Thymus (tissue), 11 donors: ENCODE results near the gene ERI2. TPM values are rescaled to one million over a fixed set of nuclear protein-coding genes. Genes with fewer than 3 reads are reported as not detected.

Experiments
- DNase-seq, 9 donors: peaks; one replicate each; pipeline ENCODE4 v3.0.0-alpha.2; 2013; ENCODE audit warnings: low spot score in 9 of 9, low read depth in 6 of 9, missing footprints in 1 of 9
- H3K27ac ChIP-seq, 2 donors: one replicate each; pipeline ENCODE4 v1.5.1; 2013; ENCODE audit warnings: control low read depth in 1 of 2, low read depth in 1 of 2, low read length in 1 of 2, mild to moderate bottlenecking in 1 of 2, moderate library complexity in 1 of 2
- H3K27me3 ChIP-seq, 2 donors: one replicate each; pipeline ENCODE4 v1.5.1; 2013; ENCODE audit warnings: low read length in 1 of 2; ENCODE audit not compliant: control insufficient read depth in 2 of 2, insufficient read depth in 1 of 2
- H3K36me3 ChIP-seq, 2 donors: one replicate each; pipeline ENCODE4 v1.5.1; 2013; ENCODE audit warnings: low read length in 1 of 2, mild to moderate bottlenecking in 1 of 2, moderate library complexity in 1 of 2; ENCODE audit not compliant: control insufficient read depth in 2 of 2, insufficient read depth in 2 of 2
- H3K4me1 ChIP-seq, 2 donors: one replicate each; pipeline ENCODE4 v1.5.1; 2013; ENCODE audit warnings: low read length in 2 of 2; ENCODE audit not compliant: control insufficient read depth in 2 of 2, insufficient read depth in 2 of 2
- H3K4me3 ChIP-seq, 2 donors: one replicate each; pipeline ENCODE4 v1.5.1; 2013; ENCODE audit warnings: low read length in 2 of 2, control low read depth in 1 of 2, mild to moderate bottlenecking in 1 of 2
- H3K9me3 ChIP-seq, 2 donors: one replicate each; pipeline ENCODE4 v1.5.1; 2013; ENCODE audit warnings: low read length in 1 of 2, mild to moderate bottlenecking in 1 of 2; ENCODE audit not compliant: control insufficient read depth in 2 of 2, insufficient read depth in 1 of 2
- WGBS: extraction: QIAGEN DNeasy Blood & Tissue Kit; methylation state at CpG from one replicate; pipeline ENCODE4 v1.1.7; 2013; 5-methylcytosine and 5-hydroxymethylcytosine counted together
- polyA plus RNA-seq: library from polyadenylated mRNA; stranded (reverse); fragments of 200-250 nt; gene quantifications from one replicate; pipeline ENCODE4 v1.2.3, GENCODE V29; 2013
- total RNA-seq: library from RNA; stranded (reverse); fragments of 120-200 nt; gene quantifications from one replicate; pipeline ENCODE4 v1.2.4, GENCODE V29; 2013
- donor health status: healthy.

Gene ERI2
- total and polyA plus RNA-seq, 2 donors = 12.2 to 20.1 TPM

DNA sequence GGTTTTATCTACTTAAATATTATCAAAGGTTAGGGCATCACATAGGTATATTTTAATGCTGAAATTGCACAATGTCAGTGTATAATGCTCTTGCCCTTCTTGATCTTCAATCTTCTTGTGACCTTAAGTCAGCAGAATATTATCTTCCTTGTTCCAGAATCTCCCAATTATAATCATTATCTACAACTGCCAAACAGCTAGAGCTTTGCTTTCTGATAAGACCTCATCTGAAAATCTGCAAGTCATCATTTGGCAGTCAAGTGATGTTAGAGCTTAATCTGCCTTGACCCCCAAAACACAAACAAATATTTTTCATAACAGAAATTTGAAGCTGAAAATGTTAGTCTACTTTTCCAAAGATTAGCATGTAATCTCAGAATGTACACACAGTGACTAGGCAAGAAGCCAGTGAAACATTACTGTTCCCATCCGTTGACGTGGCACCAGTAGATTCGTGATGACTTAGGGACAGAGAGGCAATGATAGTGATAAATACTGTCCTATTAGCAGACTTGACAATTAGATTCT is 19.8 kb upstream of the ERI2 start:
- Histone ChIP-seq H3K36me3 (peaks cover 3 to 21% of the 10 kb centered on the region in 2 donors), H3K27me3 (no peaks in the 10 kb centered on the region)
- WGBS = over 99% methylated on average over 3 of the region's 3 CpGs

DNA sequence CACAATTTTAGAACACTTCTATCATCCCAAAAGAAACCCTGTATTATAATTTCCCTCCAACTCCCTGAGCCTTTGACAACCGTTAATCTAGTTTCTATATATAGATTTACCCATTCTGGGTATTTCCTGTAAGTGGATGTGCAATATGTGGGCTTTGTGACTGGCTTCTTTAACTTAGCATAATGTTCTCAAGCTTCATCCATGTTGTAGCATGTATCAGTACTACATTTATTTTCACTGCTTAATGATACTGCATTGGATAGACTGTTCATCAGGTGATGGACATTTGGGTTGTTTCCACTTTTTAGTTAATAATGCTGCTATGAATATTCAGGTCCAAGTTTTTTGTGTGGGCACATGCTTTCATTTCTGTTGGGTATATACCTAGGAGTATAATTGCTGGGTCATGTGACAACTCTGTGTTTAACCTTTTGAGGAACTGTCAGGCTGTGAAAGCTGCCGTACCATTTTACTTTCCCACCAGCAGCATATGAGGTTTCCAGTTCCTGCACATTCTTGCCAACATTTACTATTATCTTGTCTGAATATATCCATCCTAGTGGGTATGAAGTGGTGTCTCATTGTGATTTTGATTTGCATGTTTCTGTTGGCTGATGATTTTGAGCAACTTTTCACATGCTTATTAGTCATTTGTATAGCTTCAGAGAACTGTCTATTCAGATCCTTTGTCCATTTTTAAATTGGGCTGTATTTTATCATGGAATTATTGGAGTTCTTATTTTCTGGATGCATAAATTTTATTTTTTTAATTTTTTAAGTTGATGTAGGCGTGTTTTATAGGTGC is 16.5 kb upstream of the ERI2 start:
- Histone ChIP-seq H3K27me3 (no peaks in the 10 kb centered on the region), H3K4me3 (no peak overlapping the region), H3K36me3 (peaks cover under 1 to 26% of the 10 kb centered on the region in 2 donors), H3K9me3 (no peaks in the 10 kb centered on the region), H3K4me1 (peaks cover 2 to 6% of the 10 kb centered on the region in 2 donors), H3K27ac (peak overlapping the region; percentile 53 to 84)
- peak in 2 of 9 donors; percentile 26 to 58 for DNase-seq
- WGBS = 38% methylated on average over 3 of the region's 3 CpGs

More for the DNA sequence above, 19.8 kb upstream of the ERI2 start:
- DNase-seq = no peak
- peaks cover 2 to 6% of the 10 kb centered on the region in 2 donors for H3K4me1 ChIP-seq
- H3K9me3 ChIP-seq = no peaks in the 10 kb centered on the region
- no peak overlapping the region for H3K27ac ChIP-seq
- H3K4me3 ChIP-seq = no peak overlapping the region

DNA sequence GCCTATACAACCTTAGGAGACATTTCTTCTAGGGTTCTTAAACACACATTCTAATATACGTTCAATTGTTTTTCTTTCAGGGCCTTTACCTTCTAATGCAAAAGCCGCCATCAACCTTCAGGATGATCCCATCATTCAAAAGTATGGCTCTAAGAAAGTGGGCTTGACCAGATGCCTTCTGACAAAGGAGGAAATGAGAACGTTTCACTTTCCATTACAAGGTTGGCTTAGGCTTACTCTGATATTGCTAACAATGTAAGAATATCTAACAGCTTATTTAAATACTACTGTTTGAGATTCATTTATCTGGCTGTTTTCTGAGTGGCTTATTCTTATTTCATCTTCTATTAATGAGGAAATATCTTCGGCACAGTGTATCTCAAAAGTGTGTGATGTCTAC is 15.4 kb upstream of the ERI2 start:
- Histone ChIP-seq H3K4me3 (no peak overlapping the region), H3K4me1 (peaks cover 2 to 6% of the 10 kb centered on the region in 2 donors)
- 82% methylated on average over 4 of the region's 4 CpGs for WGBS

DNA sequence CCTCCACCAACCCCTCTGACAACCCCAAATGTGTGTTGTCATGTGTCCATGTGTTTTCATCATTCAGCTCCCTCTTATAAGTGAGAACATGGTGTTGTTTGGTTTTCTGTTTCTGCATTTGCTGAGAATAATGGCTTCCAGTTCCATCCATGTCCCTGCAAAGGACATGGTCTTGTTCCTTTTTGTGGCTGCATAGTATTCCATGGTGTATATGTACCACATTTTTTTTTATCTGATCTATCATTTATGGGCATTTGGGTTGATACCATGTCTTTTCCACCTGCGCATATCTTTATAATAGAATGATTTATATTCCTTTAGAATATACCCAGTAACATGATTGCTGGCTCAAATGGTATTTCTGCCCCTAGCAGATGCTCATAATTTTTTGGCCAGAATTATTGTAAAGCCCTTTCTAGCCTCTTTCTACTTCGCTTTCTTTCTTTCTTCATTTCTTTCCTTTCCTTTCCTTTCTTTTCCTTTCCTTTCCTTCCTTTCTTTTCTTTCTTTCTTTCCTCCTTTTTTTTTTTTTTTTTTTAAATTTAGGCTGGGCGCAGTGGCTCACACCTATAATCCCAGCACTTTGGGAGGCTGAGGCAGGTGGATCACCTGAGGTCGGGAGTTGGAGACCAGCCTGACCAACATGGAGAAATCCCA is 12.8 kb upstream of the ERI2 start:
- WGBS = 100% methylated on average over 4 of the region's 4 CpGs
- H3K9me3 ChIP-seq = no peaks in the 10 kb centered on the region

More for the DNA sequence above, 15.4 kb upstream of the ERI2 start:
- Histone ChIP-seq H3K27ac (no peak overlapping the region), H3K36me3 (peaks cover 2 to 26% of the 10 kb centered on the region in 2 donors), H3K9me3 (no peaks in the 10 kb centered on the region), H3K27me3 (no peaks in the 10 kb centered on the region)
- no peak for DNase-seq

DNA sequence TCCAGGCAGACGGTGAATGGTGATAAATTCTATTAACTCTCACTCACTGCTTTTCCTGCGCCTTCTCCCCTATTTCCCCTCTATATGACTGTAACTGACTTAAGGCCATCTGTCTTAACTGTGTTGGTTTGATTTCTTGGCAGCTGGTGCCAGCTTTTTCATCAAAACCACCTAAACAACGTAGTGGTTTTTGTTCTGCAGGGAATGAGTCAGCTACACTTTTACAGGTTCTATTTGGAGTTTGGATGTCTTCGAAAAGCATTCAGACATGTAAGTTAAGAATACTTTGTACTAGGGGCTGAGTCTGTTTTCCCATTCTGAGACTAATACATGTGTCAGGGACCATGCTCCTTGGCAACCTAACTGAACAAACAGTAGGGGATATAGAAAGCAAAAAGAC is 8.5 kb upstream of the ERI2 start:
- peak in 4 of 9 donors; percentile 7 to 49 (median 13) for DNase-seq
- no peaks in the 10 kb centered on the region for H3K27me3 ChIP-seq
- no peak overlapping the region for H3K4me3 ChIP-seq
- H3K27ac ChIP-seq = peak overlapping the region in 1 of 2 donors; percentile 55
- WGBS = 13% methylated on average over 4 of the region's 4 CpGs
- H3K9me3 ChIP-seq = no peaks in the 10 kb centered on the region
- peaks cover 7 to 11% of the 10 kb centered on the region in 2 donors for H3K36me3 ChIP-seq
- peaks cover 0 to 5% of the 10 kb centered on the region in 2 donors for H3K4me1 ChIP-seq

More for the DNA sequence above, 12.8 kb upstream of the ERI2 start:
- DNase-seq = no peak
- Histone ChIP-seq H3K4me3 (no peak overlapping the region), H3K27me3 (no peaks in the 10 kb centered on the region), H3K36me3 (peaks cover 7 to 29% of the 10 kb centered on the region in 2 donors), H3K4me1 (peaks cover 6 to 7% of the 10 kb centered on the region in 2 donors), H3K27ac (no peak overlapping the region)

DNA sequence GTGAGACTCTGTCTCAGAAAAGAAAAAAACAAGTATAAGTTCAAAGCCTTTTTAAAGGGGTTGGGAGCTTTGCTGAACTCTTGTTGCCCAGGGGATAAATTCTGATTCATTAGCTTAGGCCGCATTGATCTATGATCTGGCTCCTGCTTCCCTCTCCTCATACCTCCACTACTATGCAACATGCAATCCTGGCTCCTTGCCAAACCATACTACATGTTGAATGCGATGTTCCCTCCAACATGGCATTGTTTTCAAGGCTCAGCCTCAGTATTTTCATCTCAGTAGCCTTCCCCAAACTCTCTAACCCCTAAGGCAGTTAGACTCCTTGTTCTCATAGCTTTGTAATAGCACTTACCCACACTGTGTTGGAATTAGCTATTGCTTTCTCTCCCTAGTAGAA is 6.2 kb upstream of the ERI2 start:
- 83% methylated on average over 2 of the region's 2 CpGs for WGBS

DNA sequence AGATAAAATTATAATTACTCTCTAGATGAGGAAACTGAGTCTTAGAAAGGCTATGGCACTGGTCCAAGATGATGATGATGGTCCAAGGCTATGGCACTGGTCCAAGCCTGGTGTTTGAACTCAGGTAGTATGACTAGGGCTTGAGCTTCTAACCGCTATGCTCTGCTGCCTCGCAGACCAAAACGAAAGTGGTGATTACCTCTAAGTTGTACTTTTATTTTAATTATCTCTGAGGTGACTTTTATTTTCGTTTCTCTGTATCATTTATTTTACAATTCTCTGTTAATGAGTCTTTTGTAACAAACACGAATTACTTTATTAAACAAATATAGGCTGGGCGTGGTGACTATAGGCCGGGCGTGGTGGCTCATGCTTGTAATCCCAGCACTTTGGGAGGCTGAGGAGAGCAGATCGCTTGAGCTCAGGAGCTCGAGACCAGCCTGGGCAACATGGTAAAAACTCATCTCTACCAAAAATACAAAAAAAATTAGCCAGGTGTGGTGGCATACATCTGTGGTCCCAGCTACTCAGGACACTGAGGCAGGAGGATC is 5.7 kb upstream of the ERI2 start:
- Histone ChIP-seq H3K27ac (no peak overlapping the region), H3K36me3 (peaks cover 4 to 7% of the 10 kb centered on the region in 2 donors), H3K4me3 (no peak overlapping the region), H3K27me3 (no peaks in the 10 kb centered on the region), H3K4me1 (peaks cover 12 to 18% of the 10 kb centered on the region in 2 donors), H3K9me3 (no peaks in the 10 kb centered on the region)
- DNase-seq = no peak
- WGBS = 96% methylated on average over 10 of the region's 10 CpGs

More for the DNA sequence above, 6.2 kb upstream of the ERI2 start:
- Histone ChIP-seq H3K27ac (no peak overlapping the region), H3K4me3 (no peak overlapping the region), H3K9me3 (no peaks in the 10 kb centered on the region), H3K4me1 (peaks cover 8 to 13% of the 10 kb centered on the region in 2 donors), H3K27me3 (no peaks in the 10 kb centered on the region), H3K36me3 (peaks cover 4 to 7% of the 10 kb centered on the region in 2 donors)
- no peak for DNase-seq

DNA sequence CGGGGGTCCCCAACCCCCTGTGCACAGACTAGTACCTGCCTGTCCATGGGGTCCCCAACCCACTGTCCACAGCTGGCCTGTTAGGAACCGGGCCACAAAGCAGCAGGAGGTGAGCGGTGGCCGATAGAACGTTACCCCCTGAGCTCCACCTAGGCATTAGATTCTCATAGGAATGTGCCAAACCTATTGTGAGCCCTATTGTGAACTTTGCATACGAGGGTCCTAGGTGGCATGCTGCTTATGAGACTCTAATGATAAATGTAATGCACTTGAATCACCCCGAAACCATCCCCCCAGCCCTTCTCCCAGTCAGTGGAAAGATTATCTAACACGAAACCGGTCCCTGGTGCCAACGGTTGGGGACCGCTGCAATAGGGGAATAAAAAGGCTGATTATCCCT is 1.6 kb upstream of the ERI2 start:
- WGBS = 96% methylated on average over 11 of the region's 11 CpGs
- H3K27me3 ChIP-seq = no peaks in the 10 kb centered on the region
- peak overlapping the region in 1 of 2 donors; percentile 77 for H3K4me3 ChIP-seq
- no peaks in the 10 kb centered on the region for H3K36me3 ChIP-seq
- H3K27ac ChIP-seq = peak overlapping the region in 1 of 2 donors; percentile 12
- DNase-seq = no peak
- no peaks in the 10 kb centered on the region for H3K9me3 ChIP-seq
- H3K4me1 ChIP-seq = peaks cover 12 to 13% of the 10 kb centered on the region in 2 donors
